ENCODE data around the gene TEX13D.
"Not testable (repeated sequence)": the region's sequence is repeated elsewhere in the genome, so short reads cannot be mapped to it uniquely, and the experiment has no call there.

TEX13D gene

DNA sequence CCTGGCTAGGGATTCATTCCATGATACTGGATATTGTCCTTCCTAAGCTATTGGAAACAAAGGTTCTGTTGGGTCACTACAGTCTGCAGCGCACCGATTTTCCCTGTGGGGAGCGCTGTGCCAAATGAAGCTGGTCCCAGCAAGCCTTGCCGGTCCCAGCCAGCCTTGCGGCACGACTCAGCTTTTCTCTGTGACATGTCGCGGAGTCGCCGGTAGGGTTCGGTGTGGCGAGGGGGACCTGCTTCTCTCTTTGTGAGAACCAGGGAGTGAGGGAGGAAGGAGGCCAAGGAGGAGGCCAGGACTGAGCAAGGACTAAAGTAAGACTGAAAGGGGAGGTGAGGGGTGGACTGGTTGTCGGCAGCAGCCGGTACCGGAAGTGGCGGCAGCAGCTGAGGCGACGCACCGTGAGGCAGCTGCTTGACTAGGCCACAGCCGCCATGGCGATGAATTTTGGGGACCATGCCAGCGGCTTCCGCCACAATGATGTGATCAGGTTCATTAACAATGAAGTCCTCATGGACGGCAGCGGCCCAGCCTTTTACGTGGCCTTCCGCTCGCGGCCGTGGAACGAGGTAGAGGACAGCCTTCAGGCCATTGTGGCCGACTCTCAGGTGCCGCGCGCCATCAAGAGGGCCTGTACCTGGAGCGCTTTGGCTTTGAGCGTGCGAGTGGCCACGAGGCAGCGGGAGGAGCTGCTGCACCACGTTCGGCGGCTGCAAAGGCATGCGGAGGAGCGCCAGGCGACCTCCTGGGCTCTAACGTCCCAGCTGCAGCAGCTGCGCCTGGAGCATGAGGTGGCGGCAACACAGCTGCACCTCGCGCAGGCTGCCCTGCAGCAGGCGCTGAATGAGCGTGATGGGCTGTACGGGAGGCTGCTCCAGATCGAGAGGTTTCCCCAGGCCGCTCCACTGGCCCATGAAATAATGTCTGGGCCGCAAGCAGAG is at the start of gene TEX13D:
TEX13D (plus strand) TSS at position 180 of the 944 bp plus-strand sequence; CDS start at position 438, 258 bp downstream.
- in situ Hi-C loops (cut with HindIII; ENCODE audit: low pct_ligation_motif_present, low pct_unique_long_range_greater_than_20kb, low sequenced_read_pairs), result no loop called here
- DNase-seq, result no peak

DNA sequence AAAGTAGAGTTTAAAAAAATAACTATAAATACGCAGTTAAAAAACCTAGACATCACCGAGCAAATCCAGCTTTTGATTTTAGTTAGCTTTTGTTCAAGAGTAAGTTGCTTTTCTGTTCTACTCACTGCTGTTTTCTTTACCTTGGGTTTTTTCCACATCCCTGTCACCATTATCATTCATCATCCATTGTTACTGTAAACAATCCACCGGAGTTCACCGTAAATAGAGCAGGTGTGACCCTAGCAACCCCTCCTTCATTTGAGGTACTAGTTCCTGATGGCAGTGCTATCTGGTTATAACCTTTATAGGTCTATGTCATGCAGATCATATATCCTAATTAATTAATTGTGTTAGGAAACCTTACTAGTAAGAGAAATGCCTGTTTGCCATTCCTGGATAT is 43.0 kb upstream of the TEX13D start:
- in situ Hi-C loops (cut with HindIII; ENCODE audit: low pct_ligation_motif_present, low pct_unique_long_range_greater_than_20kb, low sequenced_read_pairs), result no loop called here

DNA sequence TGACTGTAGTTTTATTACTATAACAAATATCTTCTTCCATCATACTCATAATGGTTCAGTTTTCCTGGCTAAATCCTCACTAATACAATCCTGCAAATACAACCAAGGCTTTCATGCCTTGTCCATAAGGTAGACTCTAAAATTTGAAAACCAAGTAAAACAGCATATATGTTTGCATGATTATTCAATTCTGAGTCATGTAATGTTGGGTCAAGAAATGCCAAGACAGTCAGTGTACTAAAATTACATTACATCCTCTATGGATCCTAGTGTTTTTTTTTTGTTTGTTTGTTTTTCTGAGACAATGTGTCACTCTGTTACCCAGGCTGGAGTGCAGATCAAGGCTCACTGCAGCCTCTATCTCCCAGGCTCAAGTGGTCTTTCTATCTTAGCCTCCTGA is 38.6 kb upstream of the TEX13D start:
- in situ Hi-C loops (cut with HindIII; ENCODE audit: low pct_ligation_motif_present, low pct_unique_long_range_greater_than_20kb, low sequenced_read_pairs), result no loop called here

More for the DNA sequence above, 43.0 kb upstream of the TEX13D start:
- no peak for DNase-seq

DNA sequence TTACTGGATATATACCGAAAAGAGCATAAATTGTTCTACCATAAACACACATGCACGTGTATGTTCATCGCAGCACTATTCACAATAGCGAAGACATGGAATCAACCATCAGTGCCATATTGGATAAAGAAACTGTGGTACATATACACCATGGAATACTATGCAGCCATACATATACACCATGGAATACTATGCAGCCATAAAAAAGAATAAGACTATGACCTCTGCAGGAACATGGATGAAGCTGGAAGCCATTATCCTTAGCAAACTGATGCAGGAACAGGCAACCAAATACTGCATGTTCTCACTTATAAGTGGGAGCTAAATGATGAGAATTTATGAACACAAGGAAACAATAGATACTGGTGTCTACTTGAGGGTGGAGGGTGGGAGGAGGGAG is 33.1 kb upstream of the TEX13D start:
- in situ Hi-C loops (cut with HindIII; ENCODE audit: low pct_ligation_motif_present, low pct_unique_long_range_greater_than_20kb, low sequenced_read_pairs); DNase-seq: not testable (repeated sequence)

More for the DNA sequence above, 38.6 kb upstream of the TEX13D start:
- DNase-seq, result no peak

DNA sequence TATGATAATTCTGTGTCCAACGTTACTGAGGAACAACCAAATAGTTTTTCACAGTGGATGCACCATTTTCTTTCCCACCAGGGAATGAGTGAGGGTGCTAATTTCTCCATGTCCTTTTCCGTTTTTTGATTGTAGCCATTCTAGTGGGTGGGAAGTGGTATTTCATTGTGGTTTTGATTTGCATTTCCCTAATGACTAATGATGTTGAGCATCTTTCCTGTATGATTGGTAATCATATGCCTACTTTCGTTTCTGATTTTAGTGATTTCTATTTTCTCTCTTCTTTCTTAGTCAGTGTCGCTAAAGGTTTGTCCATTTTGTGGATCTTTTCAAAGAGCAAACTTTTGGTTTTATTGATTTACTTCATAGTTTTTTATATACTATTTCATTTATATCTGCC is 32.1 kb upstream of the TEX13D start:
- in situ Hi-C loops (cut with HindIII; ENCODE audit: low pct_ligation_motif_present, low pct_unique_long_range_greater_than_20kb, low sequenced_read_pairs), result no loop called here
- no peak for DNase-seq

DNA sequence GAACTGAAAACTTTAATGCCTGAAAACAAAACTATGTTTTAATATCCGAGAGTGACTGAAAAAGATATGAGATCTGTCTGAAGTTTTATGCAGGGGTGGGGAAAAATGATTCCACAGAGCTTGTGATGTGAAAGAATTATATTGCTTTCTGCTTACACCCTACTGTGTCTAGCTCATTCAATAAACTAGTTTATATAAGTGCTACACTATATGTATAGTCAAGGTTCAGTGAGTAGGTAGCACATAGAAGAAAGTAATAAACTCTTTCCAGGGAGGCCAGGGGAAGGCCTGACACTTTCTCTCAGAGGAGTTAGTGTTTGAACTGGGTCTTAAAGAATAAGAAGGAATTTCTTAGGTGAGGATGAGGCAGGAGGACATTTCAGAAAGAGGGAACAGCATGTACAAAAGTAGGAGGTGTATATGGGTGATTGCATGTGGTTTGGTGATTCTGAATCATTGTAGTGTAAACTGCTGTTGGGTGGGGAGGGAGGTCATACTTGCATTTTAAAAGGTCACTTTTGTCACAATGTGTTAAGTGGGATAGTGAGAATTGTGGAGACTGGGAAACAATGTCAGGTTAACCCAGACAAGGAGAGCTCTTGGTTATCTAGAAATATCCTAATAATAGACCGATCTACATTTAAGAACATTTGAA is 25.1 kb upstream of the TEX13D start:
- in situ Hi-C loops (cut with HindIII; ENCODE audit: low pct_ligation_motif_present, low pct_unique_long_range_greater_than_20kb, low sequenced_read_pairs), result no loop called here
- no peak for DNase-seq

DNA sequence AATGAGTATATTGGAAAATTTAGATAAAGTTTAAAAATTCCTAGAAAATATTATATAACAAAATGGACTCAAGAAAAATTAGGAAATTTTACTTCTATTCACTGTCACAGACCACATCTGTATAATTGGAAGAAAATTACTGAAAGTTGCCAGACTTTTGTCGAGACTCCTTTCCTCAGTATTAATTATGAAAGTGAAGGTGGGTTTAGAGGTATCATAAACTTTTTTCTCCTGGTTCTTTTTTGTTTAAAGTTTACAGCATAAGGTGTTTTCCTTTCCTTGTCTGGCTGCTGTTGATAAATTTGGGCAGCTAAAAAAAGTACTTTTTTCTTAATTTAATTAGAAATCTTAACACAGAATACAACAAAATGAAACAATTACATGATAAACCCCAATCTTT is 6.7 kb upstream of the TEX13D start:
- in situ Hi-C loops (cut with HindIII; ENCODE audit: low pct_ligation_motif_present, low pct_unique_long_range_greater_than_20kb, low sequenced_read_pairs), result no loop called here
- no peak for DNase-seq

DNA sequence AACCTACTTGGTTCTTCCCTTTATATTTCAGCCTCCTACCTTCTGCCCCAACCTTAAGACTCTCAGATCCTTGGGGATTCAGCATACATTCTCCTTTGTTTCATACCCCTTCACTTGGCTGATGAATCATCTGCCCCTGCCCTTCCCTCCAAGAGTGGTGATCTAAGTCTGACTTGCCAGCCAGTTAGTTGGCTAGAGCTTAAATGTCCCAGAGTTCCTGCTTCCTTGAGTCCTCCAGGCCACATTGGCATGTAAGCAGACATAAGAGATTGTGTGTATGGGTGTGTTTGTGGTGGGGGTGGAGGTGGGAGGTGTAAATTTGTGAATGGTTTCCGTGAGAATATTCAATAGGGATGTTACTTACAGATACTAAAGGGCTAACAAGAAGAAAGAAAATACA is 3.7 kb upstream of the TEX13D start:
- DNase-seq, result peak; percentile 2
- in situ Hi-C loops (cut with HindIII; ENCODE audit: low pct_ligation_motif_present, low pct_unique_long_range_greater_than_20kb, low sequenced_read_pairs), result no loop called here

DNA sequence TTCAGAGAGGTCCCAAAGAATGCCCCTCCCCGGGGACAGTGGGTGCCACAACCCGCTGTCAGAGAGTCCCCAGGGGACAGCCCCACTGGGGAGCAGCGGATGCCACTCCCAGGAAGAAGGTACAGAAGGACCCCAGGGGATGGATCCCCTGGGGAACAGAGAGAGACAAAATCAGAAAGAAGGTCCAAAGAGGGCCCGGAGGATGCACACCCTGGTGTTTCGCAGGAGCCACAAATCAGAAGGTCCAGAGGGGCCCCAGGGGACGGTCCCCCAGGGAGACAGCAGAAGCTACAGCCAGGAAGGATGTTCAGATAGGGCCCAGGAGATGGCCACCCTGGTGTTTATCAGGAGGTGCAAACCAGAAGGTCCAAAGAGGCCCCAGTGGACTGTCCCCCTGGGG is 1.4 kb downstream of the TEX13D start:
- in situ Hi-C loops (cut with HindIII; ENCODE audit: low pct_ligation_motif_present, low pct_unique_long_range_greater_than_20kb, low sequenced_read_pairs), result no loop called here
- DNase-seq, result no peak

DNA sequence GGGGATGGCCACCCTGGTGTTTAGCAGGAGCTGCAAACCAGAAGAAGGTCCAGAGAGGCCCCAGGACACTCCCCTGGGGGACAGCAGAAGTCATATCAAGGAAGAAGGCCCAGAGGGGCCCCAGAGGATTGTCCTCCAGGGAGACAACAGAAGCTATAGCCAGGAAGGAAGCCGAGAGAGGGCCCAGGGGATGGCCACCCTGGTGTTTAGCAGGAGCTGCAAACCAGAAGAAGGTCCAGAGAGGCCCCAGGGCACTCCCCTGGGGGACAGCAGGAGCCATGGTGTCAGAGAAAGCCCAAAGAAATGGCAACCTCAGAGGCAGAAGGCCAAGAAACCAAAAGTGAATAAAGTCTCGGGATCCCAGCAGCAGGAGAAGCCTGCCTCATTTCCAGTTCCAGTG is 2.1 kb downstream of the TEX13D start:
- in situ Hi-C loops (cut with HindIII; ENCODE audit: low pct_ligation_motif_present, low pct_unique_long_range_greater_than_20kb, low sequenced_read_pairs); DNase-seq: not testable (repeated sequence)

DNA sequence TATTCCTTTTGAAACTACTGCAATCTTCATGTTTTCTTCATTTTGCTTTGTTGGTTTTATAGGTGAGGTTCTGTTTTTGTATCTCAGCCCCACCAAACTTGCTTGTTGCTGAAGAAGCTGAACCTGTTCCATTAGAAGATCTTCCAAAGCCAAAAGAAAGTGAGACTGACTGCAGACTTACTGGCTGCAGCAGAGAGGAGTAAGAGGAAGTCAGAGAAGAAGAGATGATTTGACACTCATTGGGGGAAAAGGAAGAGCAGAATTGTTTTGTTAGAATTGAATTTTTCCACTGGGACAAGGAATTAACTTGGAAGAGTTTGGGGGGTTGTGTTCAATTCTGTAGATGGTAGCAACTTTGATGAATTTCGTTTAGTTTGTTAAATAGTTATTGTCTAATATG is 3.1 kb downstream of the TEX13D start:
- in situ Hi-C loops (cut with HindIII; ENCODE audit: low pct_ligation_motif_present, low pct_unique_long_range_greater_than_20kb, low sequenced_read_pairs), result no loop called here
- no peak for DNase-seq

DNA sequence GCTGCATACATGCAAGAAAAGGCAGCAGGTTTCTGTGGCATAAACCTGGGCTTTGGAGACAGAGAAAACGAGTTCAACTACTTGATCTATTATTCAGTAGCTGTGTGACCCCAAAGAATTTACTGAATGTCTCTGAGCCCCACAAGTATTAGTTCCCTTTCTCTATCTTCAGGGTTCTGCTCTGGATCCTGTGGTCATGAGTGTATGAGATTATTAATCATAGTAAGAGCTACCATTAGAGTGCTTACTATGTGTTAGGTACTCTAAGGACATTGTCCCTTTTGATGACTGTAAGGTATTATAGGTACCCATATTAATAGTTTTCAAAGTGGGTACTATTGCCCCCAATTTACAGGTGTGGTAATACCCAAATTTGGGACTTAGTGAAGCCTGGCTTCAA is 5.5 kb downstream of the TEX13D start:
- in situ Hi-C loops (cut with HindIII; ENCODE audit: low pct_ligation_motif_present, low pct_unique_long_range_greater_than_20kb, low sequenced_read_pairs), result no loop called here
- no peak for DNase-seq

DNA sequence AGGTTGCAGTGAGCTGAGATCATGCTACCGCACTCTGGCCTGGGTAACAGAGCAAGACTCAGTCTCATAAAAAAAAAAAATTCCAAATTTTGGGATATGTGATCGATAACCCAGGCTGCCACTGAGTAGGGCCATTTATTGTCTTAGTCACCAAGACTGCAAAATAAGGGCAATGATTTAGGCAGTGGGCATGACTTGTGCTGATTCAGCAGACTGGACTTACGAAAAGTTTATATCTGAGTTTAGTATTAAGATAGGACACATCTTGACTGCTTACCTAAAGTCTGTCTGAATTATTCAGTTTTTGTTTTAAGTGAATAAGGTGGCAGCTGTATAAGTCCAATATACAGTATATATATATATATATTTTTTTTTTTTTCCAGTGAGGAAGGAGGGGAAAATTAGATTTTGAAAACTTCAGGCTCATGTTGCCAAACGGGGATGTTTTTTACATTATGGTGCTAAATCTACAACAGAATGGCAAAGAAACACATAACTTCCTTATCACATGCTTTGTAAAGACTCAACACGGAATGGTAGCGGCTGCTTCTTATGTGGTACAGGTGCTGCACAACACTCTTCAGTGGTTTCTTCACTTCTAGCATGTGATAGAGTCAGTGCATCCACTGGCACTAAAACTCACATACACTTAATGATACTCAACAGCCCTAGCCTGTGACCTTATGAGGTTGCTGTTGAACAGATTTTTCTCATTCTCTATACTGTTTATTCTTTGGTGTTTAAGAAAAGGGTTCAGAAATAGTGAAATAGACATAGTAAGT is 6.5 kb downstream of the TEX13D start:
- DNase-seq, result no peak
- in situ Hi-C loops (cut with HindIII; ENCODE audit: low pct_ligation_motif_present, low pct_unique_long_range_greater_than_20kb, low sequenced_read_pairs), result no loop called here

DNA sequence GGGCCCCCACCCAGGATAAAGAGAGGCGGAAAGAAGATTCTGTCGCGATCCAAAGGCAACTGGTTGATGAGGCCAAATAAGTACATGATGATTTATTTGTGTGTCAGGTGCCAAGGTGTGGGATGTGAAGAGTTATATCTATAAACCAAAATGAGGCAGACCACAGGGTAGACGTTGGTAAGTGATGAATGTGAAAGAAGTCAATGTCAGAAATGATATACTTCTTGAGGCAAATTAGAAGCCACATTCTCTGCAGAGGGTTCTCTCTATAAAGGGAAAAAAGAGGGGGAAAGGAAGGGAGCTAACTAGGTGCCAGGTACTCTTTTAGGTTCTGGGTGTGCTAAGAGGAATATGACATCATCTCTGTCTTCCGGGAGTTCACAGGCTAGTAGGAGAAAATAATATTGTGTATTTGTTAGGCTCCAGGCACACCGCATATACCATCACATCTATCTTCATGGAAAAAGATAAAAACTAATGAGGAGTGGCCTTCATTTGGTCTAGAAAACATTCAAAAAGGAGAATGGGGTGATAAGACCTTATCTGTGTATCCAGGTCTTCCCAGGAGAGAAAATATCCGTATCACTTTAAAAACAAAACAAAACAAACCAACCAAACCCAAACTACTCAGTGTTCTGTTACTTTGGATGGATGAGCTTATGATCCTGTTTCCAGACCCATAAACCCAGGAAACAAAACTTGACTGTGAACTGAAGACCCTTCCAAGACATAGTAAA is 9.1 kb downstream of the TEX13D start:
- in situ Hi-C loops (cut with HindIII; ENCODE audit: low pct_ligation_motif_present, low pct_unique_long_range_greater_than_20kb, low sequenced_read_pairs), result no loop called here
- no peak for DNase-seq

DNA sequence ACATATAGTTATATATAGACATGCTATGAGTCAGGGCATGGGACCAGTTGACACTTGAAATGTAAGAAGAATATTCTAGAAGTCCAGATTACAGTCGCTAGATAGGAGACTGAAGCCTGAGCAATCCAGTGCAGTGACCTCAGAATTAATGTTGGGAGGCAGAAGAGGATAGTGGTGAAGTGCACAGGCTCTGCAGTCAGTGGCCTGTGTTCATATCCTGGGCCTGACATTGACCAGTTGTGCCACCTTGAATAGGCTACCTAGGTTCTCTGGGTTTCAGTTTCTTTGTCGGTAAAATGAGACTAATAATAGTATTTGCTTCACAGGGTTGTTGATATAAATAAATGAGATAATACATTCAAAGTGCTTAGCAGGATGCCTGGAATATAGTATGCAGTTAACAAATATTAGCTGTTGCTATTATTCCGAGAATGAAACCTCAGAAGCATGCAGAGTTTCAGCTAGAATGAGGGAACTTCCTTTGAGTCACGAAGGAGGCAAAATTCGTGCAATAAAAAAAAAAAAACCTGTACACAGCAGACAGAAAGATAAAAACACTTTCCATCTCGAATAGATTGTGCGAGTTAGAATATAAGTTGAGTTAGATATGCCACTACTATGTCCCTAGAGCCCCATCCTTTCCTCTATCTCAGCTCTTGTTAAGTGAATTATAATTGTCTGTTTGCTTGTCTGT is 9.9 kb downstream of the TEX13D start:
- in situ Hi-C loops (cut with HindIII; ENCODE audit: low pct_ligation_motif_present, low pct_unique_long_range_greater_than_20kb, low sequenced_read_pairs), result no loop called here
- no peak for DNase-seq

DNA sequence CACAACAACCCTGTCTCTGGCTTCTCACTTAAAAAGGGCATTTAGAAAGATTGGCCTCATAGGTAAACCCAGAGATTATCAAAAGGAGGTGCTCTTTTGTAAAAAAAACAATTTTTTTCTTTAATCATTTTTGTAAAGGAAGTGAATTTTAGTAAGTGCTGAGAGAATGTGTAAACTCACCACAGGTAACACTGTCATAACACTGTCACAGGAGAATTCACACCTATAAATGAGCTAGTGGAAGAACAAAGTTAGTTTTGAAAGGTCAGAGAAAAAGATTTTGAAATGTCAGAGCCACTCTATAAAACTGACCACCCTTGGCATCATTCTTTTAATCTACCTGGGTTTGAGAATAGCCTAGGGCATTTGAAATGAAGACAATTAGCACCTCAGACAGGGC is 10.6 kb downstream of the TEX13D start:
- no peak for DNase-seq
- in situ Hi-C loops (cut with HindIII; ENCODE audit: low pct_ligation_motif_present, low pct_unique_long_range_greater_than_20kb, low sequenced_read_pairs), result no loop called here

DNA sequence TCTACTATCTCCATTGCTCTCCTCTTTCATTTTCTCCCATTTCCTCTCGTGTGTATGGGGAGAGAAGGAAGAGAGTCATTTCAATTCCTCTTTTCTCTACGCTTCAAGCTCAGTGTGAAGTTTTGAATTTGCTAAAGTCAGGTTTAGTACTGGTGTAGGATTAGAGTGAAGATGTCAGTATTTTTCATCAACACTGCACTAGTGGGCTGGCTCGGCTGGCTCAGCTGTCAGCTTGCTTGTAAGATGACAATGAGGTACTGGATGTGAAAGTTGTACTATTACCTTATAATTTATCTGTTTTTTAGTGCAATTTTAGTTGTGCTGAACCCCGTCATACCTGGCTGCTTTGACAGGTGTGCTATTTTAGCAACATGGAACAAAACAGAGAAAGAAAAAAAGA is 11.8 kb downstream of the TEX13D start:
- in situ Hi-C loops (cut with HindIII; ENCODE audit: low pct_ligation_motif_present, low pct_unique_long_range_greater_than_20kb, low sequenced_read_pairs), result no loop called here
- DNase-seq, result no peak

Data from ACHN (cell line).